NCI-H2081 treated with DMSO at 0.1 percent for 48 hours (cell line): ENCODE measurements around the gene S100B.
"Not testable (repeated sequence)": the region's sequence is repeated elsewhere in the genome, so short reads cannot be mapped to it uniquely, and the experiment has no call there.

Experiments
- DNase-seq: peaks from one replicate; lab custom pipeline; 2025; lab: John Stamatoyannopoulos, UW

S100B gene

DNA sequence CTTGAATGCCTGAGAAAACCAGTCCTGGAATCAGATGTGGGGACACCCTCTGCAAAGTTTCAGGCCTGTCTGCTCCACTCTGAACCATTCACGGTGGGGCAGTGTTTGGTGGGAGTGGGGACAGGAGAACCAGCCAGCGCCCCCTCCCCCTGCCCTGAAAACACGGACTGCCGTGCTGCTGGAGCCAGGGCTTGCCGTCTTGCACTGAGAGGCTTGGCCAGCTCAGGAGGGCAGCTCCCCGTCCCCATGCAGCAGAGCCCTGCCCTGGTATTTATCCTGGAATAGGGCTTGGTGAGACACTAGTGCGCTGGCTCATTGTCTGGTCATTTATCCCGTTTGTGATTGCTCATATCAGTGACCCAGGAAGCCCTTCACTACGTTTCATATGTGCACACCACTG lies 3.9 kb downstream of the S100B start:
- no peak for DNase-seq

DNA sequence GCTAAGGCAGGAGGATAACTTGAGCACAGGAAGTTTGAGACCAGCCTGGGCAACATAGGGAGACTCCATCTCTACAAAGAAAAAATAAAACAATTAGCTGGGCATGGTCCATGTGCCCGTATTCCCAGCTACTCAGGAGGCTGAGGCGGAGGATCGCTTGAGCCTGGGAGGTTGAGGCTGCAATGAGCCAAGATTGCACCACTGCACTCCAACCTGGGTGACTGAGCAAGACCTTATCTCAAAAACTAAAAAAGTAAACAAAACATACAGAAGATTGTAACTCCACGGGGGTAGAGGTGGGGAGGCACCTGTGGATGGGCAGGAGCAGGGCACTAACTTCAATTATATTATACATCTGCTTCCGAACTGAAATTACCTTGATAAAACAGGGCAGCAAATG lies 4.6 kb downstream of the S100B start:
- DNase-seq, result no peak

DNA sequence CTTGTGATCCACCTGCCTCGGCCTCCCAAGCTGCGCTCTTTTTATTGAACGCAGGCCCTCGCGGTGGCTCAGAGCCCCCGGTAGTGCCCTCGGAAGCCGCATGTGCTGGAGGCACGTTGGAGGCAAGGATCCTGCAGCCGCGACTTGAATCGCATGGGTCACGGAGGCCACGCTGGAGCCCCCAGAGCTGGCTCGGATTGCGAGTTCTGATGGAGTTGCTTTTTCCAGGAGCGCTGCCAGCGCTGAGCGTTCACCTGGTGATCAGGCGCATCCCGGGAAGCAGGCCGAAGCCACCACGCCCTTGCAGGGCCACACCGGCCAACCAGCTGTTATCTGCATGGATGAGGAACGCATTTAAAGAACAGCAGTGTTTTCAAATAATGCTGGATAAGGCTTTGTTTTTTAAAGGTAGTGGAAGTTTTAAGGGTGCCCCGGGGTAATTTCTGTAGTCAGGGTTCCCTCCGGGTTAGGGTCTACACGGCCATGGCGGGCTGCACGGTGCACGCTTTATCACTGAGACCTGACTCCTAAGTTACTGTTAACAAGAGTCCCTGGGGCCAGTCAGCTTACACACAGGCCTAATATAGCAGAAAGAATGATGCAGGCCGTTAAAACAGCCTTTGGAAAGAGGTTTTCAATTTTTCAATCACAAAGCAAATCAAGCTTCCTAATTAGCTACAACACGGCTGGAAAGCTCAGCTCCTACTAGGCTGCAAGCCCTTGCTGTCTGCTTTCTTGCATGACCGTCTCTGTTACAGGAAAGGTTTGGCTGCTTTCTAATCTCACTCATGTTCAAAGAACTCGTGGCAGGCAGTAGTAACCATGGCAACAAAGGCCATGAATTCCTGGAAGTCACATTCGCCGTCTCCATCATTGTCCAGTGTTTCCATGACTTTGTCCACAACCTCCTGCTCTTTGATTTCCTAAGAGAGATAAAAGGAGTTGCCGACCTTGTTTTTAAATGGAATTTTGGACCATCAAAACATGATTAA lies 6.0 kb downstream of the S100B start:
- no peak for DNase-seq

DNA sequence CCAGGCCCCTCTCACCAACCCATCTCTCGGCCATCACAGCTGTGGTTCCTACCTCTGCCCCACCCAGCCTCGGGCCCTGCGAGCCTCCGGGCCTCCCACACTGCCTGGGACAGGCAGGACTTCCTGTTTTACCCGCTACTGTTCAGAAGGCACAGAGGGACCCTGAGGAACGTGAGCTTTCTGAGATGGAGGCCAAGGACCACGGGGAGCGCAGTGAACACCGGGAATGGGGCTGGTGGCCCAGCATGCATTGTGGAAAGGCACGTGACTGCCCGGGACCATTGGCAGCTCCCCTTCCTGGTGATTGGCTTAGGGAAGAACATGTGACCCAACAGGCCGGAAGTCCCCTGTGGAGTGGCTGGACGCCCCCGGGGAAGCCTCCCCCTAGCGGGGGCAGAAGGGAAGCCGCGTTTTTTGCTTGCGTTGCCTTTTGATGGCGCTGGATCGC lies 7.0 kb downstream of the S100B start:
- no peak for DNase-seq

DNA sequence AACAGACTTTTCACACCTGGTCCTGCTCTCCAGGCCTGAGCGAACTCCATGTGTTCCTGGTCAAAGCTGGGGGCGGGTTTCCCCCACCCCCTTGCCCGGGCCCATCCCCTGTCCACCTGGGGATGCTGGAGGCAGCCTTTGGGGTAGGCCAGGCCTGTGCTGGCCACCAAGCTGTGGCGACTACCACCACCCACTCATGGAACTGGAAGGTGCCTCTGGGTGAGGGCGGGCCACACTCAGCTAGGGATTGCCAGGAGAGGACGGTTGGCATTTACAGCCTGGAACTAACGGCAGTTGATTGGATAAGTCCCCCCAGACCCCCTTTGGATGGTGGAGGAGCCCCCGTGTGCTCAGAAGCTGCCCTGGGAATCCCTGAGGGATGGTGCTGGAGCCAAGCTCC lies 7.9 kb downstream of the S100B start:
- no peak for DNase-seq

DNA sequence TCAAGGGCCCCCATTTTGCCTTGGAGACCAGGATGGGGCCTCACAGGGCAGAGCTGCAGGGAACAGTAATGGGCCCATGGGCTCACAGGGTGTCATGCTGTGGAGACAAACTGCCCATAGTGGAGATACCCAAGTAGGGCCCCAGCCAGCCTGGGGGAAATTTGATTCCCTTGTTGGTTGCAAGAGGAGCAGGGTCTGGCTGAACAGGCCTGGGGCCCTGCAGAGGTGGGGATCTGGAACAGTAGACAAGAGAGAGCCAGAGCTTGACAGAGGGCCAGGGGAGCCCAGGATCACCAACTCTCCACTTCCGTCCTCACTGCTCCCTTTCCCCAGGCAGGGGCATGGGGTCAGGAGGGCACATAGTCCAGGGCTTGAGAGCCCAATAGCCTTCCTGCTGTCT lies 8.7 kb downstream of the S100B start:
- no peak for DNase-seq

DNA sequence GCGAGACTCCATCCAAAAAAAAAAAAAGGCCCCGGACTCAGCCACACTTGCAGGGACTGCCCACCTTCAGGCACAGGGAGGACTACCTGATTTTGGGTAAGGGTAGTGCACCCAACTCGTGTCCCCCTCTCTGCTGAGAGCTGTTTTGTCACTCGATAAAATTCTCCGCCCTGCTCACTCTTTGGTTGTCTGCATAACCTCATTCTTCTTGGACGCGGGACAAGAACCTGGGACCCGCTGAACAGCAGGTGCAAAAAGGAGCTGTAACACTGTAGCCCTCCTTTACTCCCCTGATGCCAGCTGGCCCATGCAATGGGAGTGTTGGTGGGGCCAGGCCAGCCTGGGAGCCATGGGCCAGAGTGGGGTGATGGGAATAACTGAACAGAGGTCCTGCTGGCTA lies 10.6 kb downstream of the S100B start:
- no peak for DNase-seq

DNA sequence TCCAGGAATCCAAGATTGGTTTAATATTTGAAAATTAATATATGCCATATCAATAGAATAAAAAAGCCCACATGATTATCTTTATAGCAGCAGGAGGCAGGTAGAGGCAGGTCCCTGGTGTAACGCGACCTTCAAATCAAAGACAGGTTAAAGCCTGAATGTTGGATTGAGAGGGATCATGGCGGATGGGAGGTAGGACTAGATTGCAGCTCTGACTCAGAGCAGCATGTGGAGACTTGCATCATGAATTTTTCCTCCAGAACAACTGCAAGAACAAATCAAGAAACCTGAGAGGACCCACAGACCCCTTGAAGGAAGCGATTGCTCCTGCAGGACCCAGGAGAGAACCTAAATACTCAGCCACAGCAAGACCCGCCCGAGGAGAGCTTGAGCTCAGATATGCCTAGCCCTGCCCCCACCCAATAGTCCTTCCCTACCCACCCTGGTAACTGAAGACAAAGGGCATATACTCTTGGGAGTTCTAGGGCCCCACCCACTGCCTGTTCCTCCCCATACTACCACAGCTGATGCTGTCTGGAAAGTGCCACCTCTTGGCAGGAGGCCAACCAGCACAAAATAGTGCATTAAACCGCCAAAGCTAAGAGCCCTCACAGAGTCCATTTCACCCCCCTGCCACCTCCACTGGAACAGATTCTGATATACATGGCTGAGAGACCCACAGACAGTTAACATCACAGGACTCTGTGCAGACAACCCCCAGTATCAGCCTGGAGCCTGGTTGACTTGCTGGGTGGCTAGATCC lies 19.5 kb downstream of the S100B start:
- DNase-seq, result no peak

DNA sequence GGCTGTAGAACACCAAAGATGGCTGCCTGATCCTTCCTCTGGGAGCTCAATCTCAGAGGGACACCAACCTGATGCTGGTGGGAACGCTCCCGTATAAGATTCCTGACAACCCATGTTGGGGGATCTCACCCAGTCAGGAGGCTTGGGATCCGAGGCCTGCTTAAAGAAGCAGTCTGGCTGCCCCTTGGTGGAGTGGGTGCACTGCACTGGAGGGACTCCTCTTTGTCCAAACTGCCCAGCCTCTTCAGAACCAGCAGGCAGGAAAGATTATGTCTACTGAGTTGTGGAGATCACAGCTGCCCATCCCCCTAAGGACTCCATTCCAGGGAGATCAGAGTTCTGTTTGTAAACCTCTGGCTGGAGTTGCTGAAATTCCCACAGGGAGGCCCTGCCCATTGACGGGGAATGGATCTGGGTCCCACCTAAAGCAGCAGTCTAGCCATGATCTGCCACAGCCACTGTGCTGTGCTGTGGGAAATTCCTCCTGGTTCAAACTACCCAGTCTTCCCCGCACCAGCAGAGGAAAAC lies 23.0 kb downstream of the S100B start:
- no peak for DNase-seq

DNA sequence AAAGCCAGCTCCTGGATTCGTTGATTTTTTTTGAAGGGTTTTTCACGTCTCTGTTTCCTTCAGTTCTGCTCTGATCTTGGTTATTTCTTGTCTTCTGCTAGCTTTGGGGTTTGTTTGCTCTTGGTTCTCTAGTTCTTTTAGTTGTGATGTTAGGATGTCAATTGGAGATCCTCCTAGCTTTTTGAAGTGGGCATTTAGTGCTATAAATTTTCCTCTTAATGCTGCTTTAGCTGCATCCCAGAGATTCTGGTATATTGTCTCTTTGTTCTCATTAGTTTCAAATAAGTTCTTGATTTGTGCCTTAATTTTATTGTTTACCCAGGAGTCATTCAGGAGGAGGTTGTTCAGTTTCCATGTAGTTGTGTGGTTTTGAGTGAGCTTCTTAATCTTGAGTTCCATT lies 25.5 kb downstream of the S100B start:
- DNase-seq, result not testable (repeated sequence)

DNA sequence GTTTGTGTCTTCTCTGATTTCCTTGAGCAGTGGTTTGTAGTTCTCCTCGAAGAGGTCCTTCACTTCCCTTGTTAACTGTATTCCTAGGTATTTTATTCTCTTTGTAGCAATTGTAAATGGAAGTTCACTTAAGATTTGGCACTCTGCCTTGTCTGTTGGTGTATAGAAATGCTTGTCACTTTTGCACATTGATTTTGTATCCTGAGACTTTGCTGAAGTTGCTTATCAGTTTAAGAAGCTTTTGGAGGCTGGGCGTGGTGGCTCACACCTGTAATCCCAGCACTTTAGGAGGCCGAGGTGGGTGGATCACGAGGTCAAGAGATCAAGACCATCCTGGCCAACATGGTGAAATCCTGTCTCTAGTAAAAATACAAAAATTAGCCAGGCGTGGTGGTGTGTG lies 27.1 kb downstream of the S100B start:
- DNase-seq, result not testable (repeated sequence)

DNA sequence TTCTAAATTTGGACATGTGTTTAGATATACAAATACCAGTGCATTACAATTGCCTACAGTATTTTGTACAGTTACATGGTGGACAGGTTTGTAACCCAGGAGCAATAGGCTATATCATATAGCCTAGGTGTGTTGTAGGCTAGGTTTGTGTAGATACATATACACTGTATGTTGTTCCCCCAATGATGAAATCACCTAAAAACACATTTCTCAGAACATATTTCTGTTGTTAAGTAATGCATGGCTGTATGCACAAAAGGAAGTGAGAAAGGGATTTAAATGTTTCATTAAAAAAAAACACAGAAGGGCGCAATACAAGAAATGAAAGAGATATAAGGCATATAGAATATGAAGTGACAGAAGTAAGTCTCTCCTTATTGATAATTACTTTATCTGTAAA lies 32.0 kb downstream of the S100B start:
- no peak for DNase-seq

DNA sequence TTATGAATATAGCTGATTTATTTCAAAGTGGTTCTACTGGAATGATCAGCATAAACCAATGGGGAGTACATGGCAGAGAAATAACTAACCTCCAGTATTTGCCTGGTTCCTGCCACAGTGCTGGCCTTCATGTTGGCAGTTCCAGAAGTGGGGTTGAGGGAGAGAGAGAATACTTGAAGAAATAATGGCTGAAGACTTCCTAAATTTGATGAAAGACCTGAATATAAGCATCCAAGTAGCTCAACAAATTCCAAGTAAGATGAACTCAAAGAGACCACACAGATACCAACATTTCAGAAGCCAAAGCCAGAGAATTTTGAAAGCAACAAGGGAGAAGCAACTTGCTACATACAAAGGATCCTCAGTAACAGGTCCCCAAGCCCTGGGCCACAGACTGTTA lies 34.3 kb downstream of the S100B start:
- DNase-seq, result no peak

DNA sequence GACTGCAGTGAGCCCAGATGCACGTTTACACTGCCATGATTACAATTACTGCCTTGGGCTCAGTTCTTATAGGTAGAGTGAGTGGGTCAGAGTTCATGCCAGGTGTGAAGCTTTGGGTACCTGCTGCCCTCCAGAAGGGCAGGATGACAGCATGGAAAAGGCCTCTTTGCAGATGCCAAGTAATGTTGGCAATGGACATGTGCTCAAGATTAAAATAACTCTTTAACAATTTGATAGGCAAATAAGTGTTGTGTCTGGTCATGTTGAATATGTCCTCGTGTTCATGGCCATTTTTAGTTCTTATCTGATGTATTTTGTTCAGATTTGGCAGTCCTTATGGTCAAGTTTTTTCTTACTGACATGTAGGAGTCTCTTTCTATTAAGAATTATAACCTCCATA lies 34.8 kb downstream of the S100B start:
- no peak for DNase-seq

DNA sequence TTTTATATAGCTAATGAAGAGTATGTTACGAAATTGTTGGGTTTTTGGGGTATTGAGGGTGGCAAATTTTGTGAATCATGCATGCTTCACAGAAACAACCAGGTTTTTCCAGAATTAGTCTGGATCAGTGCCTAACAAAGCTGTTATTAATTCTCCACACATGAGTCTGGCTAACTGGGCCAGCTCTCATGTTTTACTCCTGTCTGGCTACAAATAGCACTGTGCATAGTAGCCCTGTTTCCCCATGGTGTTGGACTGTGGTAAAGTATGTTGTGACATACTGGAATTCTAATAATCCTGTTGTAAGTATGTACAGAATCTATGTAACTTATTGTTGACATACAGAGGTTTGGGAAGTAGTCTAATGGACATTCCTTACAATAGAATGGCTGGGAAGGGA lies 35.8 kb downstream of the S100B start:
- DNase-seq, result no peak

DNA sequence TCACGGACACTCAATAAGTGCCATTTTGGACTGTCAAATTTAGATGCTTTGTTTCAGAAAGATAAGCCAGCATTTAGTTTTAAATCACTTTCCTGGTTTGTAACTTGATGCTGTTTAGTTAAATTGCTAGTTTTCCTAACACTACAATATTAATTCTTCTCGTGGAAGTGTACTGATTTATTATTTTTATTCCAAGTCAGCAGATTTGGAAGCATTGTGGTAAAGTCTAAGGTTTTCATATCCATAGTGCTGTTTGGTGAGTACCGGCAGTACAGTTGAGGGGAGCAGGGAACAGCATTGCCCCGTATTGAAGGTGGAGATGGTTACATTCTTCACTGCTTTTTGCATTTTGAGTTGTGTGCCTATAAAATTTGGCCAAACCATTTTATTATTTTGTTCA lies 36.3 kb downstream of the S100B start:
- no peak for DNase-seq

DNA sequence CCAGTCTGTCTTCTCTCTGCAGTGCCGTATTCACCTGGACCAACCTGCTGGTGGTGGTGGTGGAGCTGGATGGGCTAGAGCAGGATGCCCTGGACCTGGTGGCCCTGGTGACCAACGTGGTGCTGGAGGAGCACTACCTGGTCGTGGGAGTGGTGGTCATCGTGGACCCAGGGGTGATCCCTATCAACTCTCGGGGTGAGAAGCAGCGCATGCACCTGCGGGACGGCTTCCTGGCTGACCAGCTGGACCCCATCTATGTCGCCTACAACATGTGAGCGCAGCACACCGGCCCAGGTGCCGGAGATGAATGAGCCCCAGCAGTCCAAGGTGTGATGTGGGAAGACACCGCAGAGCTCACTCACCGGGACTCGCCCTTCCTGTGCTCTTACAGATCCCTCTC lies 37.5 kb downstream of the S100B start:
- DNase-seq, result no peak

DNA sequence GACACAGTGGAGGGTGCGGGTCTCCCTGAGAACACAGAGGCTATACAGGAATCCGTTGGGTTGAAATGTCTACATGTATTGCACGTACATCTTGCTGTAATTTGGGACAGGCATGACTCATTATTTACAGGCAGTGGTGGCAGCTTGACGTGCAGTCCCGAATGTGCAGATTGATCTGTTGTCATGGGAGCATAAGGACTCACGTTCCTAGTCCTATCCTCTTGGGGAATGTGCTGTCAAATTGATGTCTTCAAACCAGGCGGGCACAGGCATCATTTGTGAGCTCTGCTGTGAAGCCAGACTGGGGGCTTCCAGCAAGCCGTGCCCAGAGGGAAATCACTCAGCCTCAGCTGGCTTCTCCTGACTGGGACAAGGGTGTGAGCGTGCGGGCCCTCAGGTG lies 40.5 kb downstream of the S100B start:
- no peak for DNase-seq

DNA sequence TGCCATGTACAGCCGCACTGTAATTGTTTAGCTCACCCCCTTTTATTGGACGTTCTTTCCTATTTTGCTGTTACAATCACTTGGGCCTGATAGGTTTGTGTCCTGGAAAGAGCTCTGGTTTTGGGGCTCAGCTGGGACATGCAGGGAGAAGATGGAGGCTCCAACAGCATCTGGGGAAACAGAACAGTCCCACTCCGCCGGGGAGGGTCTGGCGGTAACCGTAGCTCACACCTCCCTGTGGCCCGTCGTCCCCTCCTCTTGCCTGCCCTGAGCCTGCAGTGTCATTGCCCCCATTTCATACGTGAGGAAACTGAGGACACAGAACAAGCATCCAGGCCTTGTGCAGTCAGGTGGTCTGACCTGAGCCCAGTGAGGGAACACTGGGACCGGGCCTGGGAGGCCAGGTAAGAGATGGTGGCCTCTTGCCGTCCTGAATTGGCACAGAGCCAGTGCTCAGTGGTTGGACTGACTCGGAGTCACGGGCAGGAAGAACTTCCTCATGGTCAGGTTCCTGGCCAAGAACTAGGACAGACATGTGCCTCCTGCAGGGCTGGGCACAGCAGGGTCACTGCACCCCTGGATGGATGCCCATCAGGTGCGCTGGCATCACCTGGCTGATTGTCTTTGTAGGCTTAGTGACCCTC lies 41.8 kb downstream of the S100B start:
- no peak for DNase-seq

DNA sequence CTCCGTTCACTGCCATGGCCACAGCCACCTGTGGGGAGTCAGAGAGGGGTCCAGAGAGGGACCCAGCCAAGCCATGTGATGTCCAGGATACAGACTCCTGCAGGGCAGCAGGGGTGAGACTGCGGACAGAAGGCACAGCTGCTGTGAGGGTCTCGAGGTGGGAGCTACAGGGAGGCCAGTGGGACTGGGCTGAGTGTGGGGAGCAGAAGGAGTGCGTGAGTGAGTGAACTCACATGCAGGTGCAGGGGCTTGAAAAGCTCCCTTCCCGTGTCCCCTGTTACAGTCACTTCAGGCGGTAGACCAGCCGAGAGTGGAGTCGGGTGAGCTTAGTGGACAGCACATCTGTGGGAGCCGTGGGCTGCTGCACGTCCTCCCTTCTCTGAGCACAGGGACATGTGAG lies 42.4 kb downstream of the S100B start:
- no peak for DNase-seq

DNA sequence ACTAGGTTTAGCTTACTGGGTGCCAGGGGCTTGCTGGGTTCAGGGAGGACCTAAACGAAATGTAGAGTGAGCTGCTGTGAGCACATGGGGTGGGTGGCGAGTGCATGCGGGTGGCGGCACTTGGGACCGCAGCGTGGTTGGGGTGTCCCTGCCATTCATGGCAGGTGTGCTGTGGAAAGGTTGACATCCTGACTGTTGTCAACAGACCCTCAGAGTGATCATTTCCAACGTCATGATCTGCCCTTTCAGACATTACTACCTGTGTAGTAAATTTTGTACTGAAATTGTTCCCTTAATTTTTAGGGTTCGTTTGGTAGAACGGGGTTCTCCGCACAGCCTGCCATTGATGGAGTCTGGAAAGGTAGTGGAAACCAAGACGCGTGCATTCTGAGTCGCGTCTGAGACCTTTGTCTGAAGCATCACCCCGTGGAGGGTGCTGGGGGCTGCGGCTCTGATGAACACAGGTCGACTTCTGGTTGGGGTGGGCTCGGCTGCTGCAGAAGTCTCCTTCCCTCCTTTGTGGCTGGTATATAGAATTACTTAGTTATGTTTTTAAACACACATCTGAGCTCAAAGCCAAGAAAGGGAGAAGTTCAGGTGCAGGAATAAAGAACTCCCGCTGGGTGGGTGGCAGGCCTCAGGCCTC lies 43.3 kb downstream of the S100B start:
- no peak for DNase-seq
